GM23338 (cell line): ENCODE data around the gene ERRFI1.

ENCODE experiments used
- CREB1 ChIP-seq: fragments of 250-450 bp; sonication (Bioruptor Pico); IDR thresholded peaks from 2 replicates; pipeline ENCODE4 v1.5.0; 2020; ENCODE audit warnings: low read depth, mild to moderate bottlenecking, moderate library complexity
- CTCF ChIP-seq, 2 experiments: fragments of 200-600 bp in 1 of 2; sonication (generic) in 1 of 2; conservative IDR thresholded peaks; 2 replicates each; pipeline versions ENCODE4 v1.5.1 to v1.6.1; 2016 to 2017; ENCODE audit warnings: antibody characterized with exemption in 2 of 2, low read depth in 2 of 2, mild to moderate bottlenecking in 2 of 2, moderate library complexity in 1 of 2
- ETS1 ChIP-seq: IDR thresholded peaks from 2 replicates; pipeline ENCODE4 v1.6.1; 2016; ENCODE audit warnings: antibody characterized with exemption
- EZH2 ChIP-seq: fragments of 200-600 bp; sonication (generic); IDR thresholded peaks from one replicate; pipeline ENCODE4 v1.8.0; 2017; ENCODE audit warnings: antibody characterized with exemption, mild to moderate bottlenecking, low read depth; ENCODE audit not compliant: unreplicated experiment
- EZH2phosphoT487 ChIP-seq: fragments of 200-600 bp; sonication (generic); IDR thresholded peaks from one replicate; pipeline ENCODE4 v1.8.1; 2018; ENCODE audit warnings: antibody characterized with exemption; ENCODE audit not compliant: unreplicated experiment
- JUNB ChIP-seq: IDR thresholded peaks from one replicate; pipeline ENCODE4 v1.6.1; 2016; ENCODE audit warnings: antibody characterized with exemption; ENCODE audit not compliant: unreplicated experiment
- NANOG ChIP-seq: IDR thresholded peaks from 2 replicates; pipeline ENCODE4 v1.6.1; 2016; ENCODE audit warnings: antibody characterized with exemption, borderline replicate concordance
- POLR2AphosphoS5 ChIP-seq: IDR thresholded peaks from 2 replicates; pipeline ENCODE4 v1.6.1; 2016; ENCODE audit warnings: antibody characterized with exemption, low read depth
- REST ChIP-seq: IDR thresholded peaks from one replicate; pipeline ENCODE4 v1.6.1; 2018; ENCODE audit warnings: antibody characterized with exemption; ENCODE audit not compliant: unreplicated experiment
- ZNF114 ChIP-seq: fragments of 250-450 bp; sonication (Bioruptor Pico); IDR thresholded peaks from 2 replicates; pipeline ENCODE4 v1.5.0; 2020; ENCODE audit warnings: mild to moderate bottlenecking, moderate library complexity
- ZNF331 ChIP-seq: fragments of 250-450 bp; sonication (Bioruptor Pico); IDR thresholded peaks from 2 replicates; pipeline ENCODE4 v1.5.0; 2020; ENCODE audit warnings: low read depth, mild to moderate bottlenecking, moderate library complexity

- TF ChIP-seq CTCF (conservative IDR thresholded peaks at IDR 0.05; ENCODE audit: low read depth in 2 of 2), result no peak
- TF ChIP-seq REST, result no peak
- no peak for TF ChIP-seq POLR2AphosphoS5
- TF ChIP-seq EZH2phosphoT487, result no peak
- no peak for TF ChIP-seq ZNF114 (CRISPR knock-in tag)
- TF ChIP-seq EZH2, result no peak
- TF ChIP-seq CREB1 (CRISPR knock-in tag), result no peak
- TF ChIP-seq ETS1, result no peak
- no peak for TF ChIP-seq NANOG
- no peak for TF ChIP-seq JUNB
- TF ChIP-seq ZNF331, result no peak
Observed at GRCh38 chr1:7967196-7967595, 58.9 kb downstream of the ERRFI1 start.
